Measurements from ENCODE around the gene CYBB.

Gene CYBB

GRCh38 chrX:37786624-37787422 is 7.0 kb downstream of the CYBB start:
- DNase-seq (ENCODE audit: low spot score), result no peak

- no peak for DNase-seq (ENCODE audit: low spot score)
Measured at GRCh38 chrX:37787423-37787869, 7.6 kb downstream of the CYBB start.

GRCh38 chrX:37796310-37796709 is 16.5 kb downstream of the CYBB start:
- DNase-seq (ENCODE audit: low spot score), result no peak

GRCh38 chrX:37796805-37797204 is 16.9 kb downstream of the CYBB start:
- DNase-seq (ENCODE audit: low spot score), result no peak

- DNase-seq (ENCODE audit: low spot score), result no peak
Measured at GRCh38 chrX:37799936-37800335, 20.1 kb downstream of the CYBB start.

GRCh38 chrX:37800717-37801116 is 20.9 kb downstream of the CYBB start:
- DNase-seq (ENCODE audit: low spot score), result no peak

- DNase-seq (ENCODE audit: low spot score), result no peak
Measured at GRCh38 chrX:37802028-37802427, 22.2 kb downstream of the CYBB start.

GRCh38 chrX:37803057-37803456 is 23.2 kb downstream of the CYBB start:
- no peak for DNase-seq (ENCODE audit: low spot score)

- DNase-seq (ENCODE audit: low spot score), result no peak
Measured at GRCh38 chrX:37809970-37810369, 30.1 kb downstream of the CYBB start.

- DNase-seq (ENCODE audit: low spot score), result no peak
Measured at GRCh38 chrX:37812110-37812509, 32.3 kb downstream of the CYBB start.

- DNase-seq (ENCODE audit: low spot score), result no peak
Measured at GRCh38 chrX:37813570-37813969, 33.7 kb downstream of the CYBB start.

GRCh38 chrX:37815366-37815765 is 35.5 kb downstream of the CYBB start:
- DNase-seq (ENCODE audit: low spot score), result no peak

GRCh38 chrX:37816766-37817165 is 36.9 kb downstream of the CYBB start:
- DNase-seq (ENCODE audit: low spot score), result no peak

- DNase-seq (ENCODE audit: low spot score), result no peak
Measured at GRCh38 chrX:37817176-37817575, 37.3 kb downstream of the CYBB start.

GRCh38 chrX:37817579-37817978 is 37.7 kb downstream of the CYBB start:
- no peak for DNase-seq (ENCODE audit: low spot score)

- no peak for DNase-seq (ENCODE audit: low spot score)
Measured at GRCh38 chrX:37818031-37818430, 38.2 kb downstream of the CYBB start.

GRCh38 chrX:37820646-37821045 is 40.8 kb downstream of the CYBB start:
- DNase-seq (ENCODE audit: low spot score), result no peak

GRCh38 chrX:37824491-37825214 is 44.8 kb downstream of the CYBB start:
- no peak for DNase-seq (ENCODE audit: low spot score)

GRCh38 chrX:37825215-37825842 is 45.5 kb downstream of the CYBB start:
- DNase-seq (ENCODE audit: low spot score), result peak; percentile 60

GRCh38 chrX:37829721-37830120 is 49.9 kb downstream of the CYBB start:
- DNase-seq (ENCODE audit: low spot score), result no peak

GRCh38 chrX:37830371-37830770 is 50.5 kb downstream of the CYBB start:
- DNase-seq (ENCODE audit: low spot score), result no peak

- DNase-seq (ENCODE audit: low spot score), result no peak
Measured at GRCh38 chrX:37834937-37835336, 55.1 kb downstream of the CYBB start.

GRCh38 chrX:37840931-37841330 is 61.1 kb downstream of the CYBB start:
- no peak for DNase-seq (ENCODE audit: low spot score)

Measured in CD4-positive, alpha-beta T cell treated with Interleukin-2 at 100 ng/mL for 4 hours (primary cell).